NCI-H187 (cell line): ENCODE results near the gene COL13A1.

Experiments used
- DNase-seq, 2 experiments: peaks; one replicate each; lab custom pipeline; 2025; lab: John Stamatoyannopoulos, UW

The COL13A1 gene

DNA sequence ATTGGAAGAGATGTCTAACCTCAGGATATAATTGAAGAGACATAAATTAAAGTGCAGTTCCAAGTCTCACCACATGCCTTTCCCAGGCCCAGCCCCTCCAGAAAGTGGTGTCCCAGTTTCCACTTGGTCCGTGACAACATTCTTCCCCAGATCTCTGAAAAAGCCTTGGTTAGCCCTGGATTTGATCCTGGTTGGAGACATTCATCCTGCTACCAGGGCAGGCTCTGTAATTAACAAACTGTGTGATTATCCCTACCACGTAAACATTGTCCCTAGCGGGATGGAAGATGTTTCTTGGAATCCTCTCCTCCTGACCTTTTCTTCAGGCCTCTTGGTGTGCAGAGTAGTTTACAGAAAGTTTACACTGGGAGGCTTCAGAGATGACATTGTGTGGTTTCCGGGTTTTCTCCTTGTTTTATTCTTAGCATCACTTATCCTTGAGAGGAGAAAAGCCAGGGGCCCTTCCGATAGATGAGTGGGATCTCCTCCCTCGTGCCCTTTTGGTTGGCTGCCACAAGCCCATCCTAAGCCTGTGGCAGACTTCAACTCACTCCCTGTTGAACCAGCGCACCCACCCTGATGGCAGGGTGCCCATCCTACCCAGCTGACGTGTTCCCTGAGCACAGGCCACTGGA lies 83.8 kb downstream of the COL13A1 start:
- DNase-seq, result no peak

DNA sequence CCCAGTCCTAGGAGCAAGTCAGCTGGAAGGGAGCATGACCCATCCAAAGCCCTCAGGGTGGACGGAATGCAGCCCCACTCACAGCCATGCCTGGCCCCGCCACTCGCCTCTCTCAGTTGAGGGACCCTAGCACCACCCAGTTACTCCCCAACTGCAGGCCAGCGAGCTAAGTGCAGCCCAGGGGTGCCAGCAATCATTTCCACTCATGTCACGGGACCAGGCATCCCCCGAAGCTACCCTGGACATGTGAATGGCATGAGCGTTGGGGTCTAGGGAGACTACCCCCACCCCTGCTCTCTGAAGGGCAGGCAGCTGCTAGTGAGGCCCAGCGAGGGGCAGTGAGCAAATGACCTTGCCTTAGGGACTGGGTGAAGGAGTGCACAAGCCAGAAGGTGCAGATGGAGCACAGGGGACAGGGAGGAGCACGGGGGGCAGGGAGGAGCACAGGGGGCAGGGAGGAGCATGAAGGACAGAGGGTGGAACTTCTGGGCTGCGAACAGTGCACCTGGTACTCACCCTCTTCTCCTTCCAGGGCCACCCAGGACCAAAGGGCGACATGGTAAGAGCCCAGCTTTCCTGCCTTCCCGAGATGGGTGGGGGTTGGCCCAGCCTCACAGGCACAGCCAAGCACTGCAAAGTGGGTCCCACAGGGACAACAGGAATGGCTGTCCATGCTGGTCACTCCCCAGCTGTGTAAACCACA lies 87.3 kb downstream of the COL13A1 start:
- no peak for DNase-seq

DNA sequence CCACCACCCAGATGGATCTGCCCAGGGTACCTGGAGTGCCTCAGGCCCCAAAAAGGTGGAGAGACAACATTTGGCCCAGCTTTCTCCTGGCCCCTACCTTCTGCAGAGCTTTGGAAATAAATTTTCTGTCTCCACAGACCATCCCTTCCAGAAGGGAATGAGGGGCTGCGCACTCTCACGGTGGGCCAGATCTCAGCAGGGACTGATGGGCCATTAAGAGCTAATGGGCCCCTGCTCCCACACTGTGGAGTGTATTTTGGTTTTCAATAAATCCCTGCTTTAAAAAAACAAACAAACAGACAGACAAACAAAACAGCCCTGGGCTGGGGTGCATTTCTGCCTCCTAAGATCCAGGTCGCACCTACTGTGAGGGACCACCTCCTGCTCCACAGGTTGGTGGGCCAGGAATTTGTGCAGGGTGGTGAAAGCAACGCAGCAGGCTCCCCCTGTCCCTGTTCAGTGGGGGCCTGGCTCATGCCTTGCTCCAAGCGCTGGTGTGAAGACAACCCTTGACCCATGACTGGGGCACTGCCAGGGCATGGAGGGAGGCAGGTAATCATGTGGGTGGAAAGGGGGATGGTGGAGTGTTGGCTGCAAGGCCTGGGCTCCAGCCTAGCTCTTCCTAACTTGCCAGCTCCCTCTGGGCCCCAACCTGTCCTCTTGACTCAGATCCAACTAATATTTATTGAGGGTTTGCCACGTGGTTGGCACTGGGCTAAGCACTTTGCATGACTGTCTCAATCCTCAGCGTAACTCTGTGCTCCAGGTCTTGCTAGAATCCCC lies 88.5 kb downstream of the COL13A1 start:
- no peak for DNase-seq

DNA sequence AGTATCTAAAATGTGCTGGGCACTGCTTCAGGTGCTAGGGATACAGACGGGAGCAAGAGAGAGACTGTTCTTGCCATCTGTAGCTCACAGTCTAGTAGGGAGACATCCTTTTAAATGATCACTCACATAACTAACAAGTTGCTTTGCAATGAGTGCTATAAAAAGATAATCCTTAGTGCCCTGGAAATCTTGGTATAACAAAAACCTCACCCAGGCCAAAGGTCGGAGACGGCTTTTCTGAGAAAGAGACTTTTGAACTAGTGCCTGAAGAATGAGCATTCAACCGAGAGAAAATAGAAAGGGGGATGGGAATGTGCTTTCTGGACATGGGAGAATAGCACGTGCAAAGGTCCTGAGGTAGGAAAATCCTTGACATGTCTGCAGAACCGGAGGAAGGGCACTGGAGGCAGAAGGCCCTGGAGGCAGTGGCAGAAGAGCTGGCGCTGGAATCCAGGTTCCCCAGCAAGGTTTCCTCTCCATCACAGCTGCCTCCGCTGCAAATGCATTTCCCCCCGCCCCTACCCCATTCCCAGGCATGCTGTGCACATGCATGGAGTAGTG lies 89.4 kb downstream of the COL13A1 start:
- no peak for DNase-seq

DNA sequence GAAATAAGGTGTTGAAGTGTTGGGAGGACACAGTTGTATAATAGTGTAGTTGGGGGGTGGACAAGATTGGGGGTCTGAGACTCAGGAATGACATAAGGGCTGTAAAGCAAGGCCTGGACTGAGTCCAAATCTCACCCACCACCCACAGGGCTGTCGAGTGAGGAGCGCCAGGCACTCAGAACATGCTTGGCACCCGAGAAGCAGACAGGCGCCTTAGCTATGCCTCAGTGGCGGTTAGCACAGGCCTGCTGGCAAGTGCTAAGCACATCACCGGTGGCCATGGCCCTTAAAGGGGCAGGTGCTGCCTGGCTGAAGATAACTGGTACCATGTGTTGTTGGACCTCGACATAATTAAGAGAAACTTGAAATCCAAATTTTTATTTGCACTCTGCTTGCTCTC lies 90.7 kb downstream of the COL13A1 start:
- no peak for DNase-seq

DNA sequence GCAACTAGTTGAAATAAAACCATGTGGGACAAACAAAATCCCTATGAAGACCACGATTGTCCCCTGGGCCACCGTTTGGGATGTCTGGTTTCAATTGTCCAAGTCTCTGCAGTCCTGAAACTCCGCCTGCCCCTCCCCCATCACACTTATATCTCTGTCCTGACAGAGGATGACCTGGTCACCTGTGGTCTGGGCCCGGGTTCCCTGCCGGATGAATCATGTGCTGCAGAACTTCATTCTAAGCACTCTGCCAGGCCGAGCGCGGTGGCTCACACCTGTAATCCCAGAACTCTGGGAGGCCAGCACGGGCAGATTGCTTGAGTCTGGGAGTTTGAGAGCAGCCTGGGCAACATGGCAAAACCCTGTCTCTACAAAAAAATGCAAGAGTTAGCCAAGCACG lies 91.1 kb downstream of the COL13A1 start:
- DNase-seq, result no peak

DNA sequence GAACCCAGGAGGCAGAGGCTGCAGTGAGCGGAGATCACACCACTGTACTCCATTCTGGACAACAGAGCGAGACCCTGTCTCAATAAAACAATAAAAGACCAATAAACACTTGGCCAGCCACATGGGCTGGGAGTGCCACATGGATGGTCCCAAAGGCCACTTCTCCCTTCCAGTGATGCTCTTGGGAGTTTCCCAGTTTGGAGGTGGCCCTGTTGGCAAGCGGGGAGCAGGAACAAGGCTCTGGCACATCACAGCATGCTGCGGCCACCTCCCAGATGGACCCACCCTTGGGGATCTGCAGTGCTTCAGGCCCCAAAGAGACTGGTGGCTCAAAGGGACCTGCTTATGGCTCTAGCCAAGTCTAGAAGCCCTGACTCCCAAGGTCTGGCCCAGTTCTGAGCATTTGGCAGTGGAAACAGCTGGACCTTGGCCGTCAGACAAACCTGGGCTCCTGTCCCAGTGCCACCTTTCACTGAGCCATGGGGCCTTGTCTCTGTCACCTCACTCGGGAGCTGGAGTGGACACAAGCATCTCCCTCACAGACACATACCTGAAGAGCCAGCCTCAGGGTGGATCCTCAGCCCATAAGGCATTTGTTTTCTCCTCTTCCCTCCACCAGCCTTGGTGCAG lies 91.7 kb downstream of the COL13A1 start:
- no peak for DNase-seq

DNA sequence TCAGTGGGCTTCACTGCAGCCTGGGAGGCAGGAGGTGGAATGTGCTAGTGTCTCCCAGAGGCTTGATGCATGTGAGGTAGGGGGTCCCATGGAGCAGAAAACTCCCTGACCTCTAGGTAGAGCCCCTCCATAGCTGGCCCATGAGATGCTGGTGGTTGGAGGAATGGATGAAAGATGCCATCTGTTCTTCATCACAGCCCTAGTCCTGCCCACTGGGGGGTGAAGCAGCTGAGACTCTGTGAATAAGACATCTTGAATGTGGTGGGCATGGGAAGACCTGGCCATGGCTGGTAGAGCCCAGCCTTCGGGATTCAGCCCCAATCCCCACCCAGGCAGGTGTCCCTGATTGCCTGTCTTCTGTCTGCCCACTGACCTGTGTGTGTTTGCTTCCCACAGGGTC lies 92.5 kb downstream of the COL13A1 start:
- DNase-seq, result no peak

DNA sequence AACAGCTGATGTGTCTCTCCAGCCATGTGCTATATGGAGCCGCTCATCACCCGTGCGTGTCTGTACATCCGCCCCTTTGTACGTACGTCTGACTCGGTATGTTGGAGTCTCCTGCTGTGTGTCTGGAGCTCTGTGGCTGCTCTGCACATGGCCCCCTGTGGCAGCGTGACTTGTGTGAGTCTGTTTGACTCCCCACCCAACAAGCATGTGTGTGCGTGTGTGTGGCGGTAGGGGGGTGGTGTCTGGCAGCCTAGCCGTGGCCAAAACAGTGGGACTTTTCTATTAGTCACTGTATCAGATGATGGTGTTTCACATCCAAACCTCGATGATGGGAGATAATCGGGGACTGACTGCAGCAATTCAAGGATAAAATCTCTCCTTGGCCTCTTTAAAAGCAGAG lies 94.1 kb downstream of the COL13A1 start:
- no peak for DNase-seq

DNA sequence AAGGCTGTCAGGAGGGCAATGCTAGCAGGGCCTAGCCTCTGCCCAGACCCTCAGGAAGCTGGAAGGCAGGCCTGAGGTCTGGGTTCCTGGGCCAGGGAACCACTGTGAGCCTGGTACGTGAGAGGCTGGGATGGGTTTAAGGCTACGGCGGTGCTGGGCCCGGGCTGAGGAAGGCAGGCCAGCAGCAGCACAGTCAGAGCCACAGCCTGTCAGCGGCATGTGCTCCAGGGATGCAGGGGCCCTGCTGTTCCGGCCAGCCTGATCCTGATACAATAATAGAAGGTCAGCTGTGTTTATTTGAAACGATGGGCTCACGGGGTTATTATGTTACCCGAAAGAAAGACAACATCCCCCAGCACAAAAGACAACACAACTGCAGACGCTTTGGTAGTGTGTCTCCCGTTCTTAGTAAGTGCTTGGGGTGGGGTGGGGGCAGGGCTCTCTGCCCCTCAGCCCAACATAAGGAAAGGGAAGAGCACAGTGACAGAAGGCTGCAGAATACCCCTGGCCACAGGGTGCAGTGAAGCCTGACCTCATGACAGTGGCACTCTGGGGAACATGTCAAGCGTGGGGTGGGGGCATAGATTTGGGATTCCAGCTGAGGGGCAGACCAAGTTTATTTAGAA lies 95.0 kb downstream of the COL13A1 start:
- no peak for DNase-seq

DNA sequence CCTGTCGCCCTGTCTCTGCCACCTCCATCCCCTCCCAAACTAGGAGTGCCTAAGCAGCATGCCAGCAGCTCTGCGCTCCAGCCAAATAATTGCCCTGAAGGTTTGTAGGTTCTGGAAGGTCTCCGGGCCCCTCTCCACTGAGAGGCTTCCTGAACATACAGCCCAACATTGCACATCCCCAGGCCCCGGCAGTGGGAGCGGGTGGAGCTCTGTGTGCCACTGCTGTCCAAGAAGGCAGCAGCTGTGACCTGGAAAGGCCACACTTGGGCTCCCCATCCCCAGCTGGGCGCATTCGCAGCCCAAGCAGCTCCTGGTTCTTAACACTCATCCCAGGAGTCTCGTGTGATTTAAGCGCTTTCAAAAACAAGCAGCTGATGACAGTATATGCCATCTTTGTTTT lies 95.7 kb downstream of the COL13A1 start:
- no peak for DNase-seq

DNA sequence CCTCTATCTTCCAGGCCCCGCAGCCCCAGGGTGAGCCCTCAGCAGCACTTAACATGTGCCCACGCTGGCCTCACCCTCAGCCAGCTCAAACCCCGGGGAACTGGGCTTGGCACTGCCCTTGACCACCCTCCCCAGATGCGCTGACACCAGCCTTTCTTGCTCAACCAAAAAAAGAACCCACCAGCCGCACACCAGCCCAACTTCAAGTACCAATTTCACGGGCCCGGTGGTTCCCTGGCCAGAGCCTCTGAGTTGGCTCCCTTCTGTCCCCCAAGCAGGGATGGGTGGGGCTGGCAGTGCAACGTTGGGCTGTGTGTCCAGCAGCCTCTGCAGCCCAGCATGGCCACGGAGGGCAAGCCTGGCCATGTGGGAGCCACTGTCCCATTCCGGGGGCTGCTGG lies 96.3 kb downstream of the COL13A1 start:
- no peak for DNase-seq

DNA sequence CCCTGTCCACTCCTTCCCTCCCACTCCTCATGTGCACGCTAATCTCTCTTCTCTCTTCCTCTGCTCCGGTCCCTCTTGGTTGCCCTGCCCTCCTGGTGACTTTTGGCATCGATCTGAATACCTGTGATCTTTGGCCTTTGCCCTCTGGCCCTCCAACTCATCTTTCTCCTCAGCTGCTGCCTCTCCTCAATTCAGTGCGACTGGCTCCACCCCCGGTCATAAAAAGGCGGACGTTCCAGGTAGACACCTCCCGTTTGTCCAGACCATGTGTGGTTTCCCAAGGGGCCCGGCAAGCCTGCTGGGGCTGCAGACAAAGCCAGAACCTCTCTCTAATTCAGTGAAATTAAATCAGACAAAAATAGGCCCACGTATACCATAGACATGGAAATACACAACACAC lies 96.8 kb downstream of the COL13A1 start:
- no peak for DNase-seq

DNA sequence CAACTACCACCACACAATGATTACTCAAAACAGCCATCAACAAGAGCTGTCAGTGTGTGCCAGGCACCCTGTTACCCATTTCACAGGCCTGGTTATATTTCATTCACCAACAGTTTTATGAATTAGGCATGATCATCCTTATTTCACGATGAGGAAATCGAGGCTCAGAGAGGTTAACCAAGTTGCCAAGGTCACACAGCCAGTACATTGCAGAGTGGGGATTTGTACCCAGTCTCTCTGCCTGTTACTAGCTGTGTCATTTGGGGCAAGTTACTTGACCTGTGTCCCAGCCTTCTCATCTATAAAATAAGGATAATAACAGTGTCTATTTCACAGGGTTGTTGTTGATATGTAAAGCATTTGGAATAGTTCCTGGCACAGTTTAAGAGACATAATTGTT lies 97.2 kb downstream of the COL13A1 start:
- no peak for DNase-seq

DNA sequence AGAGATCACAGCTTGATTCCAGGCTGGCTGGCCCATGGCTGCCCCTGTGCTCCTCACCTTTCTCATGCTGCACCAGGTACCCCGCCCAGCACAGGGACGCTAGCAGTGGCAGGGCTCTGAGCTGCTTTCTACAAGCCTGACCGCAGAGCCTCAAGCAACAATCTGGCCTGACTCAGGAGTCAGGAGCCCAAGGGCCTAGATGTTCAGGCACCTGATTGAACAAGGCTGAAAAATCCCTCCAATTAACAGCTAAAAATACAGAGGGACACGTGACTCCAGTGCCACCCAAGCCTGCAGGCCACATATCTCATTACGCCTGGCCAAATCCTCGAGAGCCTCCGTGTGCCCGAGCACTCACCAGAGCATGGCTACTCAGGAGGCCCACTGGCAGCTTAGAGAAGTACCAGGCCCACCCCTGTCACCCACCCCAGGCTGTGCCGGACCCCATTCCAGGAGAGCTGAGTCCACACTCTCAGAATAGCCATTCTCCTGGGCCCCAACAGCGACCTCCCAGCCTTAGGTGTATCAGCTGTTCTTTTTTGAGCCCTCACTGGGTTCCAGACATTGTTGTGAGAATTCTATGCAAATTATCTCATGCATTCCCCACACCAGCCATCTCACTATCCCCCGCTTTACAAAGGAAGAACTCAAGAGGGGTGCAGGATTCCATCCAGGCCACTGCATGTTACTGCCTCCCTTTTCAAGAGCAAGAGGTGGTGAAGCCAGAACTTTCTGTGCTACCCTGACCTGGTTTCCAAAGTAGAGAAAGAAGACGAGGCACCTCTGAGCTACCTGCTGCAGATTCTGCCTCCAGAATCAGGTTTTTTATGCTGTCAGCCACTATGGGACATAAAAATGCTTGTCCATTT lies 98.3 kb downstream of the COL13A1 start:
- DNase-seq, result no peak

DNA sequence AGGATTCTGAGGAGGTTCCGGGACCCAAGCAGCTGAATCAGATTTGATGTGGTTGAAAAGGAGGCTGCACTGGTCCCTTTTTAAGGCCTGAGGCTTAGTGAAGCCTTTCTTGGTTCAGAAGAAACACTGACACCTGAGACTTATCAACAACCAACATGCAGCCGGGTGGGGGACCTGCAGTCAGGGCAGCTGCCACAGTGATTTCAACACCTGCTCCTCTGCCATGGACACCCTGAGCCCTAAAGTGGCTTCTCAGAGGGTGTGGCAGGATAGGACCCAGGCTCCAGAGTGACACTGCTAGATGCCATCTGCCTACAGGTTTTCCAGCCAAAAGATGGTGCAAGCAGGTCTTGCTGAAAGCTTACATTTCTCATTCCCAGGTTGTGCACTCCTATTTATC lies 99.3 kb downstream of the COL13A1 start:
- peak in 1 of 2 experiments; percentile 37 for DNase-seq

DNA sequence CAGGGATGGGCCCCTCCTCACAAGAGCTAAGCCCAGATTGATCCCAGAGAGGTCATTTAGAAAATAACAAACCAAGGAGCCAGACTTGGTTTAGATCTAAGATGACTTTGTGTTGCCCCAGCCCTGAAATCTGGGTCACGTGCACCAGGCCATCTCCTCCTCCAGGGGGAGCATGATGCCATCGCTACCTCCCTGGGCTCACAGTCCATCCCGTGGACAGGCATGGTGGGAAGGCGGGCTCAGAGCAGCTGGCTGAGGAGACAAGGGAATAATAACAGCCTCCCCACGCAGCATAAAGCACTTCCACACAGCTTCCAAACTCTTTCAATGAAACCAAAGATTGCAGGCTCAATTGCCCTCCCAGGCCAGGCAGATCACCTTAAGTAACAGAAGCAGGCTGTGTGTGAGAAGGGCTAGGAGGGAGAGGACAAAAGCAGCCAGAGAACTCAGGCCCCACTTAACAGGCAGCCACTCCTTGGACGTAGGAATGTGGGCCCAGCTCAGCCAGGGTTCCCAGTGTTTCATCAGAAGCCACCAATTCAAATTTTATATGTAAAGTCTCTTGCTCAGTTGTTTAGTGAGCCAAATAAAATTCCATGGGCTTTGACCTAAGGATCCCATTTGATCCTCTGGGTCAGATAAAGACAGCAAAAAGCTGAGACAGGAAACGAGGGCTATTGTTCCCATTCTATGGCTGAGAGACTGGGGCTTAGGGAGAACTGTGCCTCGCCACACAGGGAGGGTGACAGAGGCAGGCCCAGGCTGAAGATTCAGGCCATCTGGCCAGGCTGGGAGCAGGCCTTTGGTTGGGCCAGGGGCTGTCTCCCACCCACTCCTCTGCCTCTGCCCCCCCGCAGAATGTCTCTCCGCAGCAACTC lies 100.2 kb downstream of the COL13A1 start:
- no peak for DNase-seq

DNA sequence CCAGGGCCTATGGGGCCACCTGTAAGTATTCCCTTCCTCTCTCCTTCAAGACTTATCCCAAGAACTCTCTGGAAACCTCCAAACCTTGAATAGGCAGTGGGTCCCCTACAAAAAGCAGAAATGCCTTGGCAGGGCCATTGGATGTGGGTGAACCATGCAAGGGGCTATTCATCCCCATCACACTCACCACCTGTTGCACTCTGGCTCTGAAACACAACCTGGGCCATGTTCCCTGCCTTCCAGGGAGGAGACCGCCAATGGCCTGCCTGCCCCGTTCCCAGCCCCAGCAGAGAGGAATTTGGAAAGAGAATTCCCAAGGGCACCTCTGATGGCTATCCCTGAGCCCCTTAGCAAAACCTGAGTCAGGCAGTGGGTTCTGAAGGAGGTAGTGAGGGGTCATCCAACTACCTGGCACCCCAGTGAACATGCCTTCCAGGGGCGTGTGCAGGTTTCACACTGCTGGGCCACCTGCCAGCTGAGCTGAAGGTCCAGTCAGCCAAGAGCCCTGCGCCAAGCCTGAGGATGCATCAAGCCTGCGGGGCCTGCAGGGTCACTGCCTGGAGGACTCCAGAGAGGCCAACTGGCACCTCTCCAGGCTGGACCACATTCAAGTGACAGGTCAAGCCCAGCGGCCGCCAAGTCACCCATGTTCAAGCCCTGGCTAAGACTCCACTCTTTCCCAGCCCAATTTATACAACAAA lies 101.3 kb downstream of the COL13A1 start:
- no peak for DNase-seq

DNA sequence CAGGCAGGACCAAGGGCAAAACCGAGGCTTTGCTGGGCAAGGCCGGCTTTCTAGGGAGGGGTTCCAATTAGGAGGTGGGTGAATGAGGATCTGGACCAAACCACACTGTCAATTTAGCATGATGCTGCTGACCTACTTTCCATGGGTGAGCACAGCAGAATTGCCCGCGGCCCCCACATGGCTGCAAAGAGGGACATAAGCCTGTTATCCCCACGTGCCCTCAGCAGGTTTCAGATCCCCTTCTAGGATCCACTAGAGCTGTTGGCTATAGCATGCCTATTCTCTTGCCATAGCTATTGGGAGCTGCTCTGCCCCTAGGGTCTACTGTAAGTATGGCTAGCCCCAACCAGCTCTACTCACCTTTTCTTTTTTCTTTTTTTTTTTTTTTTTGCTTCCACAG lies 102.8 kb downstream of the COL13A1 start:
- DNase-seq, result no peak
